ENCODE results near the gene CDCA4.

CDCA4 gene

GRCh38 chr14:104979758-104980610 is 40.9 kb downstream of the CDCA4 start:
- DNase-seq (ENCODE audit: extremely low spot score, insufficient read length, low read depth) (no peak), FAIRE-seq (no peak)

GRCh38 chr14:104978746-104979691 is 41.9 kb downstream of the CDCA4 start:
- FAIRE-seq, result no peak
- no peak for DNase-seq (ENCODE audit: extremely low spot score, insufficient read length, low read depth)

- no peak for DNase-seq (ENCODE audit: extremely low spot score, insufficient read length, low read depth)
- FAIRE-seq, result no peak
Observed at GRCh38 chr14:104977681-104978653, 42.9 kb downstream of the CDCA4 start, which contains the start of gene AHNAK2. Gene AHNAK2, minus strand, starts transcription at chr14:104978374. Its CDS starts 137 bp downstream, at chr14:104978237.

- no peak for DNase-seq (ENCODE audit: extremely low spot score, insufficient read length, low read depth)
- no peak for FAIRE-seq
Observed at GRCh38 chr14:104977008-104977680, 43.7 kb downstream of the CDCA4 start.

- DNase-seq (ENCODE audit: extremely low spot score, insufficient read length, low read depth), result peak; percentile 62
- peak; percentile 82 for FAIRE-seq
Observed at GRCh38 chr14:104976198-104977007, 44.5 kb downstream of the CDCA4 start.

GRCh38 chr14:104975481-104976197 is 45.2 kb downstream of the CDCA4 start:
- FAIRE-seq (no peak), DNase-seq (ENCODE audit: extremely low spot score, insufficient read length, low read depth) (no peak)

GRCh38 chr14:104974665-104975390 is 46.1 kb downstream of the CDCA4 start:
- FAIRE-seq, result no peak
- DNase-seq (ENCODE audit: extremely low spot score, insufficient read length, low read depth), result no peak

- no peak for FAIRE-seq
Observed at GRCh38 chr14:104974146-104974541, 46.7 kb downstream of the CDCA4 start.

GRCh38 chr14:104973385-104974145 is 47.3 kb downstream of the CDCA4 start:
- DNase-seq (ENCODE audit: extremely low spot score, insufficient read length, low read depth) (no peak), FAIRE-seq (no peak)

More at GRCh38 chr14:104974146-104974541, 46.7 kb downstream of the CDCA4 start:
- no peak for DNase-seq (ENCODE audit: extremely low spot score, insufficient read length, low read depth)

GRCh38 chr14:104973135-104973384 is 47.8 kb downstream of the CDCA4 start:
- no peak for FAIRE-seq
- DNase-seq (ENCODE audit: extremely low spot score, insufficient read length, low read depth), result no peak

GRCh38 chr14:104972301-104973134 is 48.4 kb downstream of the CDCA4 start:
- no peak for FAIRE-seq
- DNase-seq (ENCODE audit: extremely low spot score, insufficient read length, low read depth), result no peak

- DNase-seq (ENCODE audit: extremely low spot score, insufficient read length, low read depth), result no peak
- no peak for FAIRE-seq
Observed at GRCh38 chr14:104971447-104972240, 49.2 kb downstream of the CDCA4 start.

- FAIRE-seq (no peak), DNase-seq (ENCODE audit: extremely low spot score, insufficient read length, low read depth) (no peak)
Observed at GRCh38 chr14:104970231-104971068, 50.4 kb downstream of the CDCA4 start.

- FAIRE-seq, result no peak
- no peak for DNase-seq (ENCODE audit: extremely low spot score, insufficient read length, low read depth)
Observed at GRCh38 chr14:104969741-104970230, 51.1 kb downstream of the CDCA4 start.
